Retinal pigment epithelial cell (primary cell): ENCODE measurements around the gene CENPC.
"Not testable (repeated sequence)": the region's sequence is repeated elsewhere in the genome, so short reads cannot be mapped to it uniquely, and the experiment has no call there.

ENCODE experiments used
- DNase-seq: peaks from one replicate; pipeline ENCODE4 v3.0.0-alpha.2; 2010; ENCODE audit warnings: low read depth
- H3K4me3 ChIP-seq: 2 replicates; pipeline ENCODE4 v1.5.1; 2011; ENCODE audit warnings: mild to moderate bottlenecking, low read length, control low read depth, moderate library complexity
- TF ChIP-seq, protein P1 (sequence below): conservative IDR thresholded peaks from 2 replicates; pipeline ENCODE4 v1.5.1; 2011; ENCODE audit warnings: low read depth, low read length, control low read depth, inconsistent platforms

Gene CENPC

DNA sequence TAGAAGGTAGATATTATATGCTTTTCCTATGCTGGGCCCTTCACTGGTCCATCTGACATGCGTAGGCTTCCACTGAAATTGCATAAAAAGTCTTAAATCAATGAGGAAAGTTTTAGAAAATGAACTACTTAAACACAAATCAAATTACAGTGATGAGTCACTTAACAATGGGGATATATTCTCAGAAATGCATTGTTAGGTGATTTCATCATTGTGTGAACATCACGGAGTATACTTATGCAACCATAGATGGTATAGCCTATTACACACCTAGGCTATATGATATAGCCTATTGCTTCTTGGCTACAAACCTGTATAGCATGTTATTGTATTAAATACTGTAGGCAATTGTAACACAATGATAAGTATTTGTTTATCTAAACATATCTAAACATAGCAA lies 23.5 kb upstream of the CENPC start:
- TF ChIP-seq, protein P1, sequence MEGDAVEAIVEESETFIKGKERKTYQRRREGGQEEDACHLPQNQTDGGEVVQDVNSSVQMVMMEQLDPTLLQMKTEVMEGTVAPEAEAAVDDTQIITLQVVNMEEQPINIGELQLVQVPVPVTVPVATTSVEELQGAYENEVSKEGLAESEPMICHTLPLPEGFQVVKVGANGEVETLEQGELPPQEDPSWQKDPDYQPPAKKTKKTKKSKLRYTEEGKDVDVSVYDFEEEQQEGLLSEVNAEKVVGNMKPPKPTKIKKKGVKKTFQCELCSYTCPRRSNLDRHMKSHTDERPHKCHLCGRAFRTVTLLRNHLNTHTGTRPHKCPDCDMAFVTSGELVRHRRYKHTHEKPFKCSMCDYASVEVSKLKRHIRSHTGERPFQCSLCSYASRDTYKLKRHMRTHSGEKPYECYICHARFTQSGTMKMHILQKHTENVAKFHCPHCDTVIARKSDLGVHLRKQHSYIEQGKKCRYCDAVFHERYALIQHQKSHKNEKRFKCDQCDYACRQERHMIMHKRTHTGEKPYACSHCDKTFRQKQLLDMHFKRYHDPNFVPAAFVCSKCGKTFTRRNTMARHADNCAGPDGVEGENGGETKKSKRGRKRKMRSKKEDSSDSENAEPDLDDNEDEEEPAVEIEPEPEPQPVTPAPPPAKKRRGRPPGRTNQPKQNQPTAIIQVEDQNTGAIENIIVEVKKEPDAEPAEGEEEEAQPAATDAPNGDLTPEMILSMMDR = no peak
- DNase-seq = no peak
- no peak overlapping the region for H3K4me3 ChIP-seq

DNA sequence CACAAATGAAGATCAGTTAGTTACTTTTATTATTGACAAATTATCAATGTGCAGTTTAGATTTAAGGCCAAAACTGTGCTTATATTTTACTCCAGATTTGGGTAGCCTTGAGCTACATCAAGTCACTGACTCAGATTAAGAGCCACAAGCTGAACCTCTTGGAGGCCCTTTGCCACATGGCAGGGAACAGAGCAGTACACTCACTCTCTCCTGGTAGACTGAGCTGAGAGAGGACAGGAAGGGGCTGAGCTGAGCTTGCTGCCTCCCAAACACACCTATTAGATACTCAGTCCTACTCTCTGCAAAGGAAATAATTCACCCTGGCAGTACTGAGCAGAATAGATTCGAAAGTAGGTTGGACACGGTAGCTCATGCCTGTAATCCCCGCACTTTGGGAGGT lies 21.0 kb upstream of the CENPC start:
- H3K4me3 ChIP-seq = no peak overlapping the region
- no peak for DNase-seq
- TF ChIP-seq, protein P1 = no peak

DNA sequence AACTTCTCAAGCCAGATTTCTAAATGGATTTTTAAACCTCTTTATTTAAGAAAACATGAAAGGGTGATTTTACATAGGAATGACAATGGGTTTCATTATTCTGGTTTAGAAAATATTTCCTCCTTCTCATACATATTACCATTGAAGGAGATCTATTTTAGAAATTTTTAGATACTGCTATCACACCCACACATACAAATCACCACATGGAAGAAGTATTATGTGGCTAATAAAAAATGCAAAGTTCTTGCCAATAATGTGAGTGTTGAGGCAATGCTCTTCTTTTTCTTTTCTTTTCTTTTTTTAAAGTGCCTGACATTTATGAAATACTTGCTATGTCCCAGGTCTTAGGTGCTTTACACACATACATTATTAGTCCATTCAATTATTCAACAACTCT lies 20.0 kb upstream of the CENPC start:
- no peak overlapping the region for H3K4me3 ChIP-seq
- TF ChIP-seq, protein P1 = no peak
- DNase-seq = no peak

DNA sequence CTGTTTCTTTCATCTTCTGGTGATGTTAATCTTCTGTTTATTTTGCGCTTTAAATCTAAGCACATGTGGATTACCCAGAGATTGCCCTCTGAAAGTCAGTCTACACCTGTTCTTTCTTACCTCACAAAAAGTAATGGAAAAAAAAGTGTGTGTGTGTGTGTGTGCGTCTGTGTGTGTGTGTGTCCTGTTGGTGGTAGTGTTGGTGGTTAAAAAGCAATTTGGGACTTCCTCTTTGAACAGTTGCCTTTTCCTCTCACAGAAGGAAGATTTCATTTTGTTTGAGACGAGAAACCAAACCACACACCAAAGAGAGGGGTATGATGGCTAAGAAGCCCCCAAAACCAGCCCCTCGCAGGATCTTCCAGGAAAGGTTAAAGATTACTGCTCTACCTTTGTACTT lies 13.2 kb upstream of the CENPC start, which contains the start of gene STAP1:
Gene STAP1, plus strand, starts transcription at position 235 of the 400 bp plus-strand sequence. Its CDS starts 83 bp downstream, at position 318.
- no peak for DNase-seq
- H3K4me3 ChIP-seq = no peak within 1 kb of the TSS

DNA sequence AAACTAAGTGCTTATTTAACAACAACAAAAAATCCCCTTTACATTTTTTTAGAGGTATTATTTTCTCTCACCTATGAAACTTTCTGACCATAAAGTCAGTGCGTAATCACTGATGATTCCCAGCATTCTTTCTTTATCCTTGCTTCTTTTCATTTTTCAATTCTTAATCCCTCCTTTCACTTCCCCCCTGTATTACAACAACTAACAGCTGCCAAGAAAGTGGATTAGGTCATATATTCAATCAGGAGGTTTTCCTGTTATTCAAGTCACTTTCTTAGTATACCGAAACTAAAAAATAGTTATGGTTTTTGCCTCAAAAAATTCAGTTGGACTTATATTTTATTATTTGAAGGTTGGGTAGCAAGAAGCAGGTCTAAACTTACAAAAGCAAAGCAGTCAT lies 11.1 kb upstream of the CENPC start:
- TF ChIP-seq, protein P1 = no peak
- peak; percentile 79 for DNase-seq
- H3K4me3 ChIP-seq = no peak overlapping the region

More for the DNA sequence above, 13.2 kb upstream of the CENPC start, which contains the start of gene STAP1:
- TF ChIP-seq, protein P1 = no peak

DNA sequence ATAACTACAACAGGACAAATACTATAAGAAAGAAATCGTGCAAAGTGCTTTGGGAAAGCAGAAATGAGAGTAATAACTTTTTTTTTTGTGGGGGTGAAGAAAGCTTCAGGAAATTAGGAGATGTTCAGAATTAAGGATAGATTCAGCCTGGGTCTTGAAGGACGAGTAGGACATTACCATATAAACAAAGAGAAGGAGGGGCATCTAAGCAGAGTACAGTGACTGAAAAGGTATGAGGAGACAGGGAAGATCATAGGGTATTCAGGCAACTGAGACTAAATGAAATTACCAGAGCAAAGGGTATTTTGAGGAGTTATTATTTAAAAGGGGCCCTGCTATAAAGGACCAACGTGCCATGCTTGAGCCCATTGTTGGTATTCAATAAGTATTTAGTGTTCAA lies 10.1 kb upstream of the CENPC start:
- no peak for DNase-seq
- TF ChIP-seq, protein P1 = no peak
- H3K4me3 ChIP-seq = no peak overlapping the region

DNA sequence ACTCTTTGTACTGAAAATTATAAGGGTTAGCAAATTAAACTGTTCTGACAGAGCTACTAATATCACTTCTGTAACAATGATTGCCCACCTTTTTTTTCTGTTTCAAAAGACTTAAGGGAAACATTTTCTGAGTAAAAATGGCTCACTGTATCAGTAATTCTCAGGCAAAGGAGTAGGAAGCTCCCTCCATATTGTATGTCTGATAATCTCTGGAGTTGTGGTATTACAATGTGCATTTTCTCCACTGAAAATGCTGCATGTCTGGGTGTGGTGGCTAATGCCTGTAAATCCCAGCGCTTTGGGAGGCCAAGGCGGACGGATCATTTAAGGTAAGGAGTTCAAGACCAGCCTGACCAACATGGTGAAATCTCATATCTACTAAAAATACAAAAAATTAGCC lies 8.8 kb upstream of the CENPC start:
- H3K4me3 ChIP-seq = no peak overlapping the region
- TF ChIP-seq, protein P1 = no peak
- DNase-seq = no peak

DNA sequence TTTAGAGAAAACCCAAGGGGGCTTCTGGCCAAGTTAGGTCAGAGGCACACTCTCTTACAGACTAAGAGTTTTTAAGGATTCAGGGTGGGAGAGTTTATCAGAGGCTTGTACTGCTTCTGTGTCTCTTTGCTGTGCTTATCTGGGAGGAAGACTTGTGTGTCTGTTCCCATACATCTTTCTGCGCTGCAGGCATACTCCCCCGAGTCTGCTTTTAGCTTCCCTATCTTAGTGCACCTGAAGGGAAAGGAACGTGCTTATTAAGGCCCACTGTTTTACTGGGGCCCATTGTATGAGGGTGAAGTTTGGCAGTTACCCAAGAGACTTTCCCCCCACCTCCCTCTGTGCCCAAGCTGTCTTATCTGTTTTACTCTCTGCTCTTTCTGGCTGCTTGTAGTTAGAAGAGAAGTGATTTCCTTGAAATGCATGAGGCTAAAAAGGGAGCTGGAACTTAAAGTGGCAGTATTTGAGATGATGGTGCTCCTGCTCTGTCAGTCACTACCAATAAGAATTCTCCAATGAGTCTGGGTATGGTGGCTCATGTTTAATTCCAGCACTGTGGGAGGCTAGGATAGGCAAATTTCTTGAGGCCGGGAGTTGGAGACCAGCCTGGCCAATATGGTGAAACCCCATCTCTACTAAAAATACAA lies 7.0 kb upstream of the CENPC start:
- DNase-seq, H3K4me3 ChIP-seq: not testable (repeated sequence)
